K562 (cell line): ENCODE measurements around the gene NAB1. TPM values are rescaled to one million over a fixed set of nuclear protein-coding genes. Genes with fewer than 3 reads are reported as not detected.

Experiments
- ATAC-seq: fragments of 200-7000 bp; cut with Tn5 transposase; 3 replicates; pipeline ENCODE4 v1.9.1; 2020; ENCODE audit warnings: moderate library complexity
- BruUV-seq: library from RNA; stranded (reverse); fragments of 400-500 nt; replicated peaks from 2 replicates; lab custom pipeline; 2021; lab: Mats Ljungman, UMichigan
- CTCF ChIA-PET: fragments of 300-600 bp; formaldehyde crosslinking; extraction: SDS; loops from one replicate; lab custom pipeline; 2021; ENCODE audit warnings: low intra/inter-chr PET ratio; lab: Yijun Ruan, JAX
- POLR2A ChIA-PET: fragments of 300-600, 350-650 bp; sonication (Branson Sonifier 250); formaldehyde crosslinking; extraction: SDS; loops from one replicate; lab custom pipeline; 2021; ENCODE audit warnings: antibody characterized with exemption, inconsistent platforms; lab: Yijun Ruan, JAX
- DNase-seq, 4 experiments: peaks; one replicate each; pipeline versions ENCODE4 v3.0.0 to v3.0.0-alpha.2; 2011 to 2018; ENCODE audit warnings: low spot score in 3 of 4, mixed read lengths in 3 of 4; ENCODE audit errors: extremely low read depth in 1 of 4
- FAIRE-seq: peaks from 2 replicates; lab custom pipeline; 2011; peaks lifted over from hg19 to GRCh38; lab: Jason Lieb, UNC
- H2AFZ ChIP-seq: 2 replicates; pipeline ENCODE4 v1.6.0; 2011; ENCODE audit warnings: low read depth, low read length, control low read depth, inconsistent platforms
- H3K27ac ChIP-seq: fragments of 200-600 bp; 3 replicates; pipeline ENCODE4 v1.8.0; 2011; ENCODE audit warnings: low read depth, mild to moderate bottlenecking, control low read depth, inconsistent platforms, low read length, moderate library complexity, mixed read lengths; ENCODE audit errors: extremely low read depth
- H3K27me3 ChIP-seq, 2 experiments: fragments of 300-600 bp in 1 of 2; 2 replicates in 1 of 2; 3 replicates in 1 of 2; pipeline versions ENCODE4 v1.6.0 to v1.8.0; 2011; ENCODE audit warnings: inconsistent platforms in 2 of 2, low read length in 2 of 2, mild to moderate bottlenecking in 1 of 2, mixed read lengths in 1 of 2, moderate library complexity in 1 of 2; ENCODE audit not compliant: control insufficient read depth in 2 of 2, insufficient read depth in 2 of 2
- H3K36me3 ChIP-seq: fragments of 300-600 bp; 3 replicates; pipeline ENCODE4 v1.8.0; 2011; ENCODE audit warnings: mild to moderate bottlenecking, low read length, inconsistent platforms; ENCODE audit not compliant: control insufficient read depth, insufficient read depth
- H3K4me1 ChIP-seq, 2 experiments: fragments of 200-600 bp in 1 of 2; replicated peaks in 1 of 2; 2 replicates in 1 of 2; 3 replicates in 1 of 2; pipeline versions ENCODE4 v1.5.1 to v1.8.0; 2011; ENCODE audit warnings: inconsistent platforms in 2 of 2, low read length in 2 of 2, mild to moderate bottlenecking in 1 of 2, mixed read lengths in 1 of 2, moderate library complexity in 1 of 2; ENCODE audit not compliant: control insufficient read depth in 2 of 2, insufficient read depth in 2 of 2
- H3K4me2 ChIP-seq: 2 replicates; pipeline ENCODE4 v1.6.1; 2011; ENCODE audit warnings: low read length, control low read depth, inconsistent platforms, mixed read lengths; ENCODE audit not compliant: insufficient read depth
- H3K4me3 ChIP-seq: fragments of 200-600 bp; sonication (generic), shearing (Covaris generic); 2 replicates; pipeline ENCODE4 v1.5.1; 2016; ENCODE audit warnings: control low read depth, inconsistent platforms
- H3K79me2 ChIP-seq: fragments of 200-600 bp; 3 replicates; pipeline ENCODE4 v1.8.0; 2011; ENCODE audit warnings: low read length, inconsistent platforms; ENCODE audit not compliant: control insufficient read depth, insufficient read depth
- H3K9ac ChIP-seq, 2 experiments: 2 replicates each; pipeline versions ENCODE4 v1.6.0 to v1.6.1; 2011; ENCODE audit warnings: low read depth in 2 of 2, low read length in 2 of 2, control low read depth in 1 of 2, inconsistent platforms in 1 of 2, mild to moderate bottlenecking in 1 of 2, mixed read lengths in 1 of 2; ENCODE audit not compliant: insufficient read depth in 1 of 2
- H3K9me1 ChIP-seq: one replicate; pipeline ENCODE4 v1.6.0; 2011; ENCODE audit warnings: inconsistent platforms, mild to moderate bottlenecking, low read length, moderate library complexity; ENCODE audit not compliant: control insufficient read depth, insufficient read depth
- H3K9me3 ChIP-seq: replicated peaks from 2 replicates; pipeline ENCODE4 v1.5.1; 2011; ENCODE audit warnings: low read depth, low read length, inconsistent platforms; ENCODE audit not compliant: control insufficient read depth, insufficient read depth
- H4K20me1 ChIP-seq: replicated peaks from 2 replicates; pipeline ENCODE4 v1.6.1; 2011; ENCODE audit warnings: low read length, inconsistent platforms, mixed read lengths; ENCODE audit not compliant: control insufficient read depth, insufficient read depth
- ARID1B ChIP-seq: fragments of 450-650 bp; IDR thresholded peaks from 2 replicates; pipeline ENCODE4 v1.6.1; 2016; ENCODE audit warnings: antibody characterized with exemption, mild to moderate bottlenecking, inconsistent platforms
- DMBX1 ChIP-seq: fragments of 250-450 bp; sonication (Bioruptor Pico); IDR thresholded peaks from 2 replicates; pipeline ENCODE4 v1.8.0; 2022; ENCODE audit warnings: inconsistent platforms, mild to moderate bottlenecking, moderate library complexity, borderline replicate concordance
- FOSL1 ChIP-seq: fragments of 200-800 bp; sonication (Bioruptor generic); conservative IDR thresholded peaks from 2 replicates; pipeline ENCODE4 v1.6.1; 2016; ENCODE audit warnings: missing genetic modification characterization, missing compliant biosample characterization
- MCM7 ChIP-seq, 2 experiments: fragments of 450-650 bp; IDR thresholded peaks; 2 replicates each; pipeline ENCODE4 v1.6.1; 2016 to 2018
- NCOA6 ChIP-seq: fragments of 450-650 bp; IDR thresholded peaks from 2 replicates; pipeline ENCODE4 v1.6.1; 2017; ENCODE audit warnings: mild to moderate bottlenecking
- PHB ChIP-seq: fragments of 250-450 bp; sonication (Bioruptor Pico); IDR thresholded peaks from 2 replicates; pipeline ENCODE4 v1.5.0; 2021
- RBFOX2 ChIP-seq: fragments of 200-400 bp; formaldehyde crosslinking; IDR thresholded peaks from 2 replicates; pipeline ENCODE4 v1.6.1; 2017; ENCODE audit warnings: low read depth, mild to moderate bottlenecking, low read length, moderate library complexity
- ZFX ChIP-seq: sonication (generic); formaldehyde crosslinking; IDR thresholded peaks from 2 replicates; pipeline ENCODE4 v1.8.0; 2022; ENCODE audit warnings: mild to moderate bottlenecking, missing genetic modification reagents, moderate library complexity
- ZNF436 ChIP-seq: fragments of 250-450, 450-650 bp; sonication (Bioruptor Pico); formaldehyde crosslinking; IDR thresholded peaks from 2 replicates; pipeline ENCODE4 v1.7.0; 2020; ENCODE audit warnings: mild to moderate bottlenecking
- ZNF830 ChIP-seq: fragments of 250-450 bp; sonication (Bioruptor Pico); IDR thresholded peaks from 2 replicates; pipeline ENCODE4 v1.5.0; 2021; ENCODE audit warnings: mild to moderate bottlenecking
- WGBS: fragments of 100-300 bp; shearing (Covaris generic); methylation state at CpG from one replicate; pipeline ENCODE4 v1.1.6; 2016; ENCODE audit warnings: low coverage, mixed read lengths; ENCODE audit not compliant: insufficient coverage; ENCODE audit errors: missing lambda C conversion rate; 5-methylcytosine and 5-hydroxymethylcytosine counted together
- in situ Hi-C: fragments of 300-500 bp; cut with MboI; formaldehyde crosslinking; loops from 4 replicates; pipeline ENCODE4 v1.15.0; 2018; ENCODE audit warnings: inconsistent platforms, mixed read lengths
- intact Hi-C: fragments of 100-400 bp; cut with micrococcal nuclease; formaldehyde crosslinking; loops from 2 replicates; pipeline ENCODE4 v1.14.2; 2022
- polyA plus RNA-seq, 8 experiments: library from polyadenylated mRNA; depleted of rRNA in 4 of 8; stranded (reverse) in 5 of 8; unstranded in 3 of 8; fragments of >200 nt; fragmentation: Nextera tagmentation in 2 of 8; fragmentation: Illumina TruSeq in 1 of 8; extraction: Ambion mirVana in 2 of 8; extraction: Trizol in 1 of 8; gene quantifications; 2 replicates each; pipeline versions ENCODE4 v1.2.1 to v1.2.3, GENCODE V29; 2011 to 2014; ENCODE audit warnings: inconsistent platforms in 1 of 8, missing spikeins in 1 of 8
- total RNA-seq, 7 experiments: library from RNA; depleted of rRNA in 6 of 7; stranded (reverse); fragments of >200 nt in 6 of 7; fragmentation: Illumina TruSeq in 2 of 7; extraction: Trizol in 2 of 7; gene quantifications; 2 replicates each; pipeline versions ENCODE4 v1.2.1 to v1.2.3, GENCODE V29; 2011 to 2021; ENCODE audit warnings: low replicate concordance in 1 of 7
- TF ChIP-seq, protein P1 (sequence below): sonication (generic); formaldehyde crosslinking; IDR thresholded peaks from 2 replicates; pipeline ENCODE4 v1.8.1; 2023; ENCODE audit warnings: mild to moderate bottlenecking, missing genetic modification reagents
- TF ChIP-seq, protein P2 (sequence below): fragments of 250-450 bp; sonication (Bioruptor Pico); IDR thresholded peaks from 2 replicates; pipeline ENCODE4 v1.4.0; 2020; ENCODE audit warnings: mild to moderate bottlenecking, moderate library complexity
- TF ChIP-seq, protein P3 (sequence below), 2 experiments: fragments of 450-650 bp in 1 of 2; sonication (generic) in 1 of 2; formaldehyde crosslinking in 1 of 2; IDR thresholded peaks in 1 of 2; conservative IDR thresholded peaks in 1 of 2; 2 replicates each; pipeline versions ENCODE4 v1.6.1 to v1.8.1; 2016 to 2023; ENCODE audit warnings: mild to moderate bottlenecking in 2 of 2, moderate library complexity in 2 of 2, inconsistent platforms in 1 of 2, missing genetic modification reagents in 1 of 2
- TF ChIP-seq, protein P4 (sequence below), 3 experiments: IDR thresholded peaks in 2 of 3; conservative IDR thresholded peaks in 1 of 3; 2 replicates each; pipeline ENCODE4 v1.5.1; 2011 to 2012; ENCODE audit warnings: low read length in 3 of 3, mild to moderate bottlenecking in 3 of 3, control low read depth in 2 of 3, improper control_type of control experiment in 1 of 3, inconsistent platforms in 1 of 3, low read depth in 1 of 3, mixed read lengths in 1 of 3, moderate library complexity in 1 of 3; ENCODE audit not compliant: insufficient read depth in 2 of 3

Gene NAB1
- total and polyA plus RNA-seq, 9 of the 15 experiments (the other 6 are each of a cell fraction or from before 2014, with no cell fraction given): 3.1 to 23.0 (median 16.3) TPM

DNA sequence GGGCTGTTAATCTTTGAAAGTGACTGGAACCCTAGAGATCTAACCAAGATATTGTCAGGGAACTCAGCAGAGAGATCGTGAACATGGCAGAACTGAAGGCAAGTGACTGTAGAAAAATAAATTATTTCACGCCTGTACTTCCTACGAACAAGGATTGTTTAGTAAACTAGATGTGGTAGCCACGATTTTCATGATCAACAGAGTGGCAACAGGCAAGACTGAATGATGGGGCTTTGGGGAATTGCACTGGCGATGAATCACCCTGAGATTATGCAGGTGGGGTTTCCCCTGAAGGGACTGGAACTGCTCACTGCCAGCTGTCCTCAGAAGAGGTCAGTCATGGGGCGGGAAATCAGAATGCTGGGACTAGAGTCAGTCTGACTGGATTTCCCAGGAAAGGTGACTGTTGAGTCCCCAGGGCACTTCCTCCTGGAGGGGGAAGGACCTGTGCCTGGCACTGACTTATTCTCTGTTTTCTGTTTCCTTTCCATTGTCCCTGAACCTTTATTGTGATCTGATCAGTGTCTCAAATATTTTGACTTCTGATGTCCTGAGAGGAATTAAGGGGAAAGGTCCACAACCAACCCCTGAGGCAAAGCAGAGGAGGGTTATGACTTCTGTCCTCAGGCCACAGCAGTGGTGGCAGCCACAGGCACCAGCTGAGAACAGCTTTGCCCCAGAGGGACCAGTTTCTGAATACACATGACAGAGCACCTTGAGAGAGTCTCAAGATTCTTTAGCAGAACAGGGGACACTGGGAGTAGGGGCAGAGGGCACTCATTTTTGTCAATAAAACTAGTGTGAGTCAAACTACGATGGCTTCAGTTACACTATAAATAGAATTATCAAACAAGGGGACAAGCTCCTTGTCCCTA is 70.0 kb downstream of the NAB1 start:
- intact Hi-C loops: no loop called here
- FAIRE-seq: no peak
- Histone ChIP-seq H2AFZ (no peak overlapping the region), H3K27me3 (no peaks in the 10 kb centered on the region), H3K9me3 (no peaks in the 10 kb centered on the region), H4K20me1 (no peaks in the 10 kb centered on the region), H3K27ac (no peak overlapping the region), H3K4me3 (no peak overlapping the region), H3K9me1 (no peaks in the 10 kb centered on the region), H3K4me2 (no peak overlapping the region), H3K36me3 (no peaks in the 10 kb centered on the region), H3K4me1 (no peaks in the 10 kb centered on the region; a peak in 3 of 5 replicates), H3K9ac (no peak overlapping the region), H3K79me2 (no peaks in the 10 kb centered on the region)
- peak; percentile 61 for ATAC-seq
- in situ Hi-C loops: no loop called here
- 6% methylated on average over 7 of the region's 7 CpGs for WGBS
- ChIA-PET POLR2A (interaction anchor here (0.9 kb wide), 1 partner anchor 38 kb away, joined by 3 read pairs; no protein-coding TSS in a partner anchor), CTCF (no interaction called here)
- peak in 1 of 4 experiments; percentile 21 for DNase-seq
- no TSS peak for BruUV-seq
- TF ChIP-seq FOSL1 (tag) (peak; percentile 75), ZNF436 (CRISPR knock-in tag) (no peak), ZFX (CRISPR knock-in tag) (no peak), MCM7 (IDR thresholded peaks at IDR 0.05) (no peak), PHB (CRISPR knock-in tag) (no peak), ARID1B (peak; percentile 46; the same call in 1 of the 2 replicates), RBFOX2 (no peak), ZNF830 (no peak), DMBX1 (CRISPR knock-in tag) (no peak), NCOA6 (no peak)
- TF ChIP-seq, protein P1, sequence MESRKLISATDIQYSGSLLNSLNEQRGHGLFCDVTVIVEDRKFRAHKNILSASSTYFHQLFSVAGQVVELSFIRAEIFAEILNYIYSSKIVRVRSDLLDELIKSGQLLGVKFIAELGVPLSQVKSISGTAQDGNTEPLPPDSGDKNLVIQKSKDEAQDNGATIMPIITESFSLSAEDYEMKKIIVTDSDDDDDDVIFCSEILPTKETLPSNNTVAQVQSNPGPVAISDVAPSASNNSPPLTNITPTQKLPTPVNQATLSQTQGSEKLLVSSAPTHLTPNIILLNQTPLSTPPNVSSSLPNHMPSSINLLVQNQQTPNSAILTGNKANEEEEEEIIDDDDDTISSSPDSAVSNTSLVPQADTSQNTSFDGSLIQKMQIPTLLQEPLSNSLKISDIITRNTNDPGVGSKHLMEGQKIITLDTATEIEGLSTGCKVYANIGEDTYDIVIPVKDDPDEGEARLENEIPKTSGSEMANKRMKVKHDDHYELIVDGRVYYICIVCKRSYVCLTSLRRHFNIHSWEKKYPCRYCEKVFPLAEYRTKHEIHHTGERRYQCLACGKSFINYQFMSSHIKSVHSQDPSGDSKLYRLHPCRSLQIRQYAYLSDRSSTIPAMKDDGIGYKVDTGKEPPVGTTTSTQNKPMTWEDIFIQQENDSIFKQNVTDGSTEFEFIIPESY: no peak
- TF ChIP-seq, protein P2, sequence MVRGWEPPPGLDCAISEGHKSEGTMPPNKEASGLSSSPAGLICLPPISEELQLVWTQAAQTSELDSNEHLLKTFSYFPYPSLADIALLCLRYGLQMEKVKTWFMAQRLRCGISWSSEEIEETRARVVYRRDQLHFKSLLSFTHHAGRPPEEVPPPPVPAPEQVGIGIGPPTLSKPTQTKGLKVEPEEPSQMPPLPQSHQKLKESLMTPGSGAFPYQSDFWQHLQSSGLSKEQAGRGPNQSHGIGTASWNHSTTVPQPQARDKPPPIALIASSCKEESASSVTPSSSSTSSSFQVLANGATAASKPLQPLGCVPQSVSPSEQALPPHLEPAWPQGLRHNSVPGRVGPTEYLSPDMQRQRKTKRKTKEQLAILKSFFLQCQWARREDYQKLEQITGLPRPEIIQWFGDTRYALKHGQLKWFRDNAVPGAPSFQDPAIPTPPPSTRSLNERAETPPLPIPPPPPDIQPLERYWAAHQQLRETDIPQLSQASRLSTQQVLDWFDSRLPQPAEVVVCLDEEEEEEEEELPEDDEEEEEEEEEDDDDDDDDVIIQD (CRISPR knock-in tag): no peak
- TF ChIP-seq, protein P3, sequence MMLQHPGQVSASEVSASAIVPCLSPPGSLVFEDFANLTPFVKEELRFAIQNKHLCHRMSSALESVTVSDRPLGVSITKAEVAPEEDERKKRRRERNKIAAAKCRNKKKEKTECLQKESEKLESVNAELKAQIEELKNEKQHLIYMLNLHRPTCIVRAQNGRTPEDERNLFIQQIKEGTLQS (IDR thresholded peaks at IDR 0.05): peak; percentile 55; the same call in 1 of the 2 replicates
- TF ChIP-seq, protein P3 (CRISPR knock-in tag; conservative IDR thresholded peaks at IDR 0.05): no peak
- TF ChIP-seq, protein P4, sequence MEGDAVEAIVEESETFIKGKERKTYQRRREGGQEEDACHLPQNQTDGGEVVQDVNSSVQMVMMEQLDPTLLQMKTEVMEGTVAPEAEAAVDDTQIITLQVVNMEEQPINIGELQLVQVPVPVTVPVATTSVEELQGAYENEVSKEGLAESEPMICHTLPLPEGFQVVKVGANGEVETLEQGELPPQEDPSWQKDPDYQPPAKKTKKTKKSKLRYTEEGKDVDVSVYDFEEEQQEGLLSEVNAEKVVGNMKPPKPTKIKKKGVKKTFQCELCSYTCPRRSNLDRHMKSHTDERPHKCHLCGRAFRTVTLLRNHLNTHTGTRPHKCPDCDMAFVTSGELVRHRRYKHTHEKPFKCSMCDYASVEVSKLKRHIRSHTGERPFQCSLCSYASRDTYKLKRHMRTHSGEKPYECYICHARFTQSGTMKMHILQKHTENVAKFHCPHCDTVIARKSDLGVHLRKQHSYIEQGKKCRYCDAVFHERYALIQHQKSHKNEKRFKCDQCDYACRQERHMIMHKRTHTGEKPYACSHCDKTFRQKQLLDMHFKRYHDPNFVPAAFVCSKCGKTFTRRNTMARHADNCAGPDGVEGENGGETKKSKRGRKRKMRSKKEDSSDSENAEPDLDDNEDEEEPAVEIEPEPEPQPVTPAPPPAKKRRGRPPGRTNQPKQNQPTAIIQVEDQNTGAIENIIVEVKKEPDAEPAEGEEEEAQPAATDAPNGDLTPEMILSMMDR (IDR thresholded peaks at IDR 0.05 in 2 of 3, conservative IDR thresholded peaks at IDR 0.05 in 1 of 3; ENCODE audit: insufficient read depth in 2 of 3, low read depth in 1 of 3, low read length in 3 of 3): 0 out of 6 replicates have a peak, but pooled peaks of 1 of the 3 experiments have one; percentile 4
